ENCODE results near the gene ATF7IP. TPM values are rescaled to one million over a fixed set of nuclear protein-coding genes. Genes with fewer than 3 reads are reported as not detected.

Gene ATF7IP
- total and polyA plus RNA-seq, 2 donors (not counting 1 experiment from before 2014, with no cell fraction given): 28.1 to 208 TPM

DNA sequence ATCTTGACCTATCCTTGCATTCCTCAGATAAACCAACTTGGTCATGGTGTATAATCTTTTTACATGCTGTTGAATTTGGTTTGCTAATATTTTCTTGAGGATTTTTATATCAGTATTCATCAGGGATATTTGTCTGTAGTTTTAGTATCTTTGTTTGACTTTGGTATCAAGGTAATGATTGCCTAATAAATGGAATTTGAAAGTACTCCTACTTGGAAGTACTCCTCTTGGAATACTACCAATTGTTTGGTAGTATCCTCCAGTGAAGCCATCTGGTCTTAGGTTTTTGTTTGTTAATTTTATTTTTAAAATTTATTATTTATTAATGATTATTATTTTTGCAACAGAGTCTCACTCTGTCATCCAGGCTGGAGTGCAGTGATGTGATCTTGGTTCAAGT lies 85.0 kb downstream of the ATF7IP start:
- Histone ChIP-seq H3K4me2 (replicated peaks; ENCODE audit: low read depth, low read length, poor library complexity, severe bottlenecking) (no peak overlapping the region), H3K27ac (ENCODE audit: low read length in 2 of 2) (no peak overlapping the region), H4K20me1 (ENCODE audit: control insufficient read depth, insufficient read depth, low read length, poor library complexity, severe bottlenecking) (peaks cover 12% of the 10 kb centered on the region), H3K9me3 (ENCODE audit: control extremely low read depth in 1 of 3, control insufficient read depth in 2 of 3, insufficient read depth in 1 of 3, low read length in 2 of 3) (no peaks in the 10 kb centered on the region), H3K4me1 (ENCODE audit: control insufficient read depth in 2 of 2, insufficient read depth in 2 of 2, low read length in 2 of 2) (peaks cover 0 to 8% of the 10 kb centered on the region in 2 donors), H2AFZ (ENCODE audit: insufficient read depth, low read depth, low read length, poor library complexity, severe bottlenecking) (no peak overlapping the region), H3K4me3 (ENCODE audit: control extremely low read depth in 1 of 5, extremely low read depth in 1 of 5, insufficient read depth in 1 of 5, low read depth in 2 of 5, low read length in 4 of 5) (no peak overlapping the region), H3K9ac (ENCODE audit: low read length) (no peak overlapping the region), H3K27me3 (replicated peaks in 1 of 4; ENCODE audit: control extremely low read depth in 1 of 4, control insufficient read depth in 3 of 4, insufficient read depth in 4 of 4, low read length in 3 of 4) (no peaks in the 10 kb centered on the region), H3K36me3 (replicated peaks in 1 of 2; ENCODE audit: control extremely low read depth in 1 of 2, control insufficient read depth in 1 of 2, extremely low read depth in 1 of 2, insufficient read depth in 2 of 2, low read length in 1 of 2) (peaks cover 29 to 78% of the 10 kb centered on the region in 2 experiments), H3K79me2 (ENCODE audit: control insufficient read depth, insufficient read depth, low read length) (peaks cover 91% of the 10 kb centered on the region)
- Mint-ChIP-seq H3K9me3 (ENCODE audit: insufficient read depth) (no peaks in the 10 kb centered on the region), H3K27ac (peak overlapping the region; percentile 34), H3K4me1 (peaks cover 50% of the 10 kb centered on the region), H3K4me3 (no peak overlapping the region), H3K27me3 (no peaks in the 10 kb centered on the region)
- DNase-seq (no peak), ATAC-seq (ENCODE audit: low read depth) (no peak)
- POLR2A ChIA-PET: no interaction called here
- intact Hi-C loops (cut with micrococcal nuclease): no loop called here
- no peak for TF ChIP-seq EZH2 (IDR thresholded peaks at IDR 0.05; ENCODE audit: borderline replicate concordance, insufficient read depth, low read depth, low read length, poor library complexity, severe bottlenecking)
- TF ChIP-seq, protein P1, sequence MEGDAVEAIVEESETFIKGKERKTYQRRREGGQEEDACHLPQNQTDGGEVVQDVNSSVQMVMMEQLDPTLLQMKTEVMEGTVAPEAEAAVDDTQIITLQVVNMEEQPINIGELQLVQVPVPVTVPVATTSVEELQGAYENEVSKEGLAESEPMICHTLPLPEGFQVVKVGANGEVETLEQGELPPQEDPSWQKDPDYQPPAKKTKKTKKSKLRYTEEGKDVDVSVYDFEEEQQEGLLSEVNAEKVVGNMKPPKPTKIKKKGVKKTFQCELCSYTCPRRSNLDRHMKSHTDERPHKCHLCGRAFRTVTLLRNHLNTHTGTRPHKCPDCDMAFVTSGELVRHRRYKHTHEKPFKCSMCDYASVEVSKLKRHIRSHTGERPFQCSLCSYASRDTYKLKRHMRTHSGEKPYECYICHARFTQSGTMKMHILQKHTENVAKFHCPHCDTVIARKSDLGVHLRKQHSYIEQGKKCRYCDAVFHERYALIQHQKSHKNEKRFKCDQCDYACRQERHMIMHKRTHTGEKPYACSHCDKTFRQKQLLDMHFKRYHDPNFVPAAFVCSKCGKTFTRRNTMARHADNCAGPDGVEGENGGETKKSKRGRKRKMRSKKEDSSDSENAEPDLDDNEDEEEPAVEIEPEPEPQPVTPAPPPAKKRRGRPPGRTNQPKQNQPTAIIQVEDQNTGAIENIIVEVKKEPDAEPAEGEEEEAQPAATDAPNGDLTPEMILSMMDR (IDR thresholded peaks at IDR 0.05): no peak
- CTCF ChIA-PET: no interaction called here

DNA sequence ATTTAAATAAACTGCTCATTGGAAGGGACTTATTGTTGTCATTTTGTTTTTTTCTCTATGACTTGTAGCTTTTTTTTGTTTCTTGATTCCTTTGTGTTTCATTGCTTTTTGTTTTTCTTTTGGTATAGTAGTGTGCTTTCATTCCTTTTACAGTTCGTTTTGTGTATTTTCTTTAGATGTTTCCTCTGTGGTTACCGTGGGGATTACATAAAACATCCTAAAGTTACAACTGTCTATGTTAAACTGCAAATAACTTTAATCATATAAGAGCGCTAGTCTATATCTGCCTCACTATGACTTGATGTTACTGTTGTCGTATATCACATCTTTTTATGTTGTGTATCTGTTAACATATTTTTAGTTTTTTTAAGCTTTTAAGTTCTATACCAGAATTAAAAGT lies 86.9 kb downstream of the ATF7IP start:
- WGBS (ENCODE audit: insufficient coverage): no CpG with 5 or more reads among the region's 4 CpGs
- Mint-ChIP-seq H3K27me3 (no peaks in the 10 kb centered on the region), H3K27ac (peak overlapping the region; percentile 39), H3K4me3 (no peak overlapping the region), H3K9me3 (ENCODE audit: insufficient read depth) (no peaks in the 10 kb centered on the region), H3K4me1 (peaks cover 50% of the 10 kb centered on the region)
- Histone ChIP-seq H4K20me1 (ENCODE audit: control insufficient read depth, insufficient read depth, low read length, poor library complexity, severe bottlenecking) (peaks cover 12% of the 10 kb centered on the region), H3K9me3 (ENCODE audit: control extremely low read depth in 1 of 3, control insufficient read depth in 2 of 3, insufficient read depth in 1 of 3, low read length in 2 of 3) (no peaks in the 10 kb centered on the region), H3K27me3 (replicated peaks in 1 of 4; ENCODE audit: control extremely low read depth in 1 of 4, control insufficient read depth in 3 of 4, insufficient read depth in 4 of 4, low read length in 3 of 4) (no peaks in the 10 kb centered on the region), H3K4me2 (replicated peaks; ENCODE audit: low read depth, low read length, poor library complexity, severe bottlenecking) (no peak overlapping the region), H2AFZ (ENCODE audit: insufficient read depth, low read depth, low read length, poor library complexity, severe bottlenecking) (no peak overlapping the region), H3K9ac (ENCODE audit: low read length) (no peak overlapping the region), H3K27ac (ENCODE audit: low read length in 2 of 2) (peak overlapping the region in 1 of 2 donors; percentile 43), H3K4me1 (ENCODE audit: control insufficient read depth in 2 of 2, insufficient read depth in 2 of 2, low read length in 2 of 2) (peaks cover 0 to 8% of the 10 kb centered on the region in 2 donors), H3K4me3 (ENCODE audit: control extremely low read depth in 1 of 5, extremely low read depth in 1 of 5, insufficient read depth in 1 of 5, low read depth in 2 of 5, low read length in 4 of 5) (no peak overlapping the region), H3K36me3 (replicated peaks in 1 of 2; ENCODE audit: control extremely low read depth in 1 of 2, control insufficient read depth in 1 of 2, extremely low read depth in 1 of 2, insufficient read depth in 2 of 2, low read length in 1 of 2) (peaks cover 33 to 73% of the 10 kb centered on the region in 2 experiments), H3K79me2 (ENCODE audit: control insufficient read depth, insufficient read depth, low read length) (peaks cover 85% of the 10 kb centered on the region)
- ATAC-seq (ENCODE audit: low read depth) (no peak), DNase-seq (no peak)
- ChIA-PET CTCF (interaction anchor here (1.2 to 5.8 kb wide), 4 partner anchors 13 to 267 kb away, joined by 3 to 89 read pairs (median 14); no protein-coding TSS in a partner anchor), POLR2A (no interaction called here)
- TF ChIP-seq, protein P1 (IDR thresholded peaks at IDR 0.05): no peak
- intact Hi-C loops (cut with micrococcal nuclease): no loop called here
